ENCODE measurements around the gene MAPK10. TPM values are rescaled to one million over a fixed set of nuclear protein-coding genes. Genes with fewer than 3 reads are reported as not detected.

Gene MAPK10
- total RNA-seq, 4 donors from 2014 or later = 4.5 to 13.7 (median 9.8) TPM

GRCh38 chr4:86117705-86118302 lies 242.0 kb downstream of the MAPK10 start:
- H3K4me3 ChIP-seq = no peak overlapping the region
- no peak overlapping the region for H3K27ac ChIP-seq (replicated peaks in 1 of 4)
- H3K4me1 ChIP-seq = peaks cover 0 to 7% (median 3%) of the 10 kb centered on the region in 4 donors
- 42% methylated on average over 2 of the region's 2 CpGs for WGBS
- H3K9me3 ChIP-seq = no peaks in the 10 kb centered on the region
- DNase-seq (ENCODE audit: extremely low spot score) = no peak
- intact Hi-C loops (cut with DNase I) = no loop called here
- TF ChIP-seq POLR2AphosphoS5 (IDR thresholded peaks at IDR 0.05) (no peak), POLR2A (IDR thresholded peaks at IDR 0.05; ENCODE audit: low read depth) (no peak), EP300 (IDR thresholded peaks at IDR 0.05) (no peak)
- TF ChIP-seq, protein P1, sequence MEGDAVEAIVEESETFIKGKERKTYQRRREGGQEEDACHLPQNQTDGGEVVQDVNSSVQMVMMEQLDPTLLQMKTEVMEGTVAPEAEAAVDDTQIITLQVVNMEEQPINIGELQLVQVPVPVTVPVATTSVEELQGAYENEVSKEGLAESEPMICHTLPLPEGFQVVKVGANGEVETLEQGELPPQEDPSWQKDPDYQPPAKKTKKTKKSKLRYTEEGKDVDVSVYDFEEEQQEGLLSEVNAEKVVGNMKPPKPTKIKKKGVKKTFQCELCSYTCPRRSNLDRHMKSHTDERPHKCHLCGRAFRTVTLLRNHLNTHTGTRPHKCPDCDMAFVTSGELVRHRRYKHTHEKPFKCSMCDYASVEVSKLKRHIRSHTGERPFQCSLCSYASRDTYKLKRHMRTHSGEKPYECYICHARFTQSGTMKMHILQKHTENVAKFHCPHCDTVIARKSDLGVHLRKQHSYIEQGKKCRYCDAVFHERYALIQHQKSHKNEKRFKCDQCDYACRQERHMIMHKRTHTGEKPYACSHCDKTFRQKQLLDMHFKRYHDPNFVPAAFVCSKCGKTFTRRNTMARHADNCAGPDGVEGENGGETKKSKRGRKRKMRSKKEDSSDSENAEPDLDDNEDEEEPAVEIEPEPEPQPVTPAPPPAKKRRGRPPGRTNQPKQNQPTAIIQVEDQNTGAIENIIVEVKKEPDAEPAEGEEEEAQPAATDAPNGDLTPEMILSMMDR (IDR thresholded peaks at IDR 0.05) = no peak
- H3K27me3 ChIP-seq = no peaks in the 10 kb centered on the region
- H3K36me3 ChIP-seq = no peaks in the 10 kb centered on the region

- Histone ChIP-seq H3K27me3 (no peaks in the 10 kb centered on the region), H3K4me1 (peaks cover 0 to 7% (median 3%) of the 10 kb centered on the region in 4 donors), H3K27ac (replicated peaks in 1 of 4) (no peak overlapping the region), H3K36me3 (no peaks in the 10 kb centered on the region), H3K9me3 (peaks cover 0 to 13% (median 0%) of the 10 kb centered on the region in 4 donors), H3K4me3 (no peak overlapping the region)
- intact Hi-C loops (cut with DNase I) = no loop called here
- 100% methylated on average over 1 of the region's 2 CpGs for WGBS
- TF ChIP-seq POLR2A (IDR thresholded peaks at IDR 0.05; ENCODE audit: low read depth) (no peak), POLR2AphosphoS5 (IDR thresholded peaks at IDR 0.05) (no peak), EP300 (IDR thresholded peaks at IDR 0.05) (no peak)
- TF ChIP-seq, protein P1 (IDR thresholded peaks at IDR 0.05) = no peak
- no peak for DNase-seq (ENCODE audit: extremely low spot score)
Measured at GRCh38 chr4:86114563-86114962, 245.3 kb downstream of the MAPK10 start.

DNA sequence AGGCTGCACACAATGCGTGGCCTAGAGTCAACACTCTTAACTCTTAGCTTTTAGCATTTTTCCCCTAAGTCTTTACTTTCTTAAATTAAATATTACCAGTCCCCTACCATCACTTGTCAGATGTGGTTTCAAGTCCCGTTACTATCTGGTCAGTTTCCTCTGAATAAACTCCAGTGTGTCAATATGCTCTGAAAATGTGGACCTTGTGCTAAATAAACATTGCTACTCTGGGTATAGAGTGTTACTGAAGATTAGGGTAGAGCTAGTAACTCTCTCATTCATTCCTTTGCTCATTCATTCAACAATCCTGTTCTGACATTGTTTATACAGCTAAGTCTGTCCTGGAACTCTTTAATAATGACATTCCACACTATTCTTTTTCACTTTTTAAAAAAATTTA lies 251.0 kb downstream of the MAPK10 start:
- Histone ChIP-seq H3K36me3 (no peaks in the 10 kb centered on the region), H3K4me3 (no peak overlapping the region), H3K9me3 (peaks cover 0 to 13% (median 0%) of the 10 kb centered on the region in 4 donors), H3K4me1 (no peaks in the 10 kb centered on the region), H3K27me3 (no peaks in the 10 kb centered on the region), H3K27ac (replicated peaks in 1 of 4) (no peak overlapping the region)
- no peak for DNase-seq (ENCODE audit: extremely low spot score)
- TF ChIP-seq POLR2A (IDR thresholded peaks at IDR 0.05; ENCODE audit: low read depth) = no peak
- TF ChIP-seq, protein P1 (IDR thresholded peaks at IDR 0.05) = no peak
- intact Hi-C loops (cut with DNase I) = no loop called here
- 88% methylated on average over 2 of the region's 2 CpGs for WGBS

- no peaks in the 10 kb centered on the region for H3K27me3 ChIP-seq
- WGBS = 80% methylated on average over 1 of the region's 1 CpG
- intact Hi-C loops (cut with DNase I) = no loop called here
- TF ChIP-seq, protein P1 (IDR thresholded peaks at IDR 0.05) = no peak
- TF ChIP-seq POLR2AphosphoS5 (IDR thresholded peaks at IDR 0.05) (no peak), EP300 (IDR thresholded peaks at IDR 0.05) (no peak), POLR2A (IDR thresholded peaks at IDR 0.05; ENCODE audit: low read depth) (no peak)
- no peak for DNase-seq (ENCODE audit: extremely low spot score)
- no peaks in the 10 kb centered on the region for H3K4me1 ChIP-seq
- no peak overlapping the region for H3K4me3 ChIP-seq
- no peaks in the 10 kb centered on the region for H3K36me3 ChIP-seq
- no peak overlapping the region for H3K27ac ChIP-seq (replicated peaks in 1 of 4)
- peaks cover 0 to 13% (median 0%) of the 10 kb centered on the region in 4 donors for H3K9me3 ChIP-seq
Measured at GRCh38 chr4:86108137-86108536, 251.7 kb downstream of the MAPK10 start.

GRCh38 chr4:86107112-86107511 lies 252.7 kb downstream of the MAPK10 start:
- H3K36me3 ChIP-seq = no peaks in the 10 kb centered on the region
- peaks cover 0 to 13% (median 0%) of the 10 kb centered on the region in 4 donors for H3K9me3 ChIP-seq
- H3K4me1 ChIP-seq = no peaks in the 10 kb centered on the region
- no peak overlapping the region for H3K27ac ChIP-seq (replicated peaks in 1 of 4)
- DNase-seq (ENCODE audit: extremely low spot score) = no peak
- H3K27me3 ChIP-seq = no peaks in the 10 kb centered on the region
- no peak overlapping the region for H3K4me3 ChIP-seq
- TF ChIP-seq, protein P1 (IDR thresholded peaks at IDR 0.05) = no peak
- TF ChIP-seq POLR2AphosphoS5 (IDR thresholded peaks at IDR 0.05) (no peak), POLR2A (IDR thresholded peaks at IDR 0.05; ENCODE audit: low read depth) (no peak), EP300 (IDR thresholded peaks at IDR 0.05) (no peak)
- WGBS = 76% methylated on average over 6 of the region's 6 CpGs
- intact Hi-C loops (cut with DNase I) = no loop called here
